Measurements from ENCODE around the gene SUB1. TPM values are rescaled to one million over a fixed set of nuclear protein-coding genes. Genes with fewer than 3 reads are reported as not detected.

SUB1 gene
- total RNA-seq, 2 donors from 2014 or later, result 230 to 288 TPM

DNA sequence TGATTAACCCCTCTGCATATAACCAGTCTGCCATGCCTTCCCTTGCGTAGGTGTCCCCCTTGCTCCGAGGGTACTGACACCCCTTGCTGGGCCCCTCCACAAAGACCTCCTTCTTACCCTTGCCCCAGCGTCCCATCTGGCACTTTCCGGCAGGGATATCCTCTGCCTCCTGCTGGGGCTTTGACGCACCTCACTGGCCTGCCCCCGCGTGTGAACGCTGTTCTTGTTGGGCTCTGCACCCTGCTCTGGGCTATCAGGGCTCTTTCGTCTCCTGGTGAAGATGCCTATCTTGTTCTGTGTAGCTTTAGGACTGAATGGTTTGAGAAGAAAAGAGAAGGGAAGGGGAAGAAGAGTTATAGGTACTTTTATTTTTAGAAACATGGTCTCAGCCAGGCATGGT, 53.0 kb downstream of the SUB1 start:
- no peaks in the 10 kb centered on the region for H3K9me3 ChIP-seq (ENCODE audit: control insufficient read depth, low read length)

DNA sequence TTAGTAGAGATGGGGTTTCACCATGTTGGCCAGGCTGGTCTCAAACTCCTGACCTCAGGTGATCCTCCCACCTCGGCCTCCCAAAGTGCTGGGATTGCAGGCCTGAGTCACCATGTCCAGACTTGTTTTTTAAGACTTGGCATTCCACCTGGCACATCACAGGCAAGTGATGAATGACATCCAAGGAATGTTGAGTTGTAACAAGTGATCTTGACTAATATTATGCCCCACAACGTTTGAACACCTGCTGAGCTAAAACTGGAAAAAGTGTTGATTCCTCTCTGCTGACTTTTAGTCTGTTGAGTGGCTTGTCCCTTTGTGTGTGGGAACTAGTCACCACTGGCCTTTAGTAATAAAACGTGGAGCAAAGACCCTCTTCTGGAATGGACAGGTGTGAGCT, 54.6 kb downstream of the SUB1 start:
- WGBS, 2 experiments (ENCODE audit: insufficient coverage in 1 of 2, insufficient read length in 1 of 2), result 84 to 93% methylated on average over 3 of the region's 3 CpGs
- Mint-ChIP-seq H3K9me3 (no peaks in the 10 kb centered on the region), H3K4me1 (no peaks in the 10 kb centered on the region), H3K27ac (no peak overlapping the region), H3K36me3 (ENCODE audit: low read depth) (no peaks in the 10 kb centered on the region), H3K4me3 (no peak overlapping the region), H3K27me3 (ENCODE audit: insufficient read depth) (no peaks in the 10 kb centered on the region)
- Histone ChIP-seq H3K27ac (ENCODE audit: low read depth, low read length) (no peak overlapping the region), H3K4me3 (ENCODE audit: low read length) (no peak overlapping the region), H3K9ac (ENCODE audit: extremely low read depth, low read length, poor library complexity, severe bottlenecking) (no peak overlapping the region), H3K36me3 (ENCODE audit: control insufficient read depth, insufficient read depth, low read length) (no peaks in the 10 kb centered on the region), H3K9me3 (ENCODE audit: control insufficient read depth, low read length) (no peaks in the 10 kb centered on the region), H3K4me1 (ENCODE audit: control insufficient read depth, insufficient read depth, low read length) (no peaks in the 10 kb centered on the region), H3K27me3 (ENCODE audit: control insufficient read depth, insufficient read depth, low read length, poor library complexity, severe bottlenecking) (no peaks in the 10 kb centered on the region)
- TF ChIP-seq, protein P1, sequence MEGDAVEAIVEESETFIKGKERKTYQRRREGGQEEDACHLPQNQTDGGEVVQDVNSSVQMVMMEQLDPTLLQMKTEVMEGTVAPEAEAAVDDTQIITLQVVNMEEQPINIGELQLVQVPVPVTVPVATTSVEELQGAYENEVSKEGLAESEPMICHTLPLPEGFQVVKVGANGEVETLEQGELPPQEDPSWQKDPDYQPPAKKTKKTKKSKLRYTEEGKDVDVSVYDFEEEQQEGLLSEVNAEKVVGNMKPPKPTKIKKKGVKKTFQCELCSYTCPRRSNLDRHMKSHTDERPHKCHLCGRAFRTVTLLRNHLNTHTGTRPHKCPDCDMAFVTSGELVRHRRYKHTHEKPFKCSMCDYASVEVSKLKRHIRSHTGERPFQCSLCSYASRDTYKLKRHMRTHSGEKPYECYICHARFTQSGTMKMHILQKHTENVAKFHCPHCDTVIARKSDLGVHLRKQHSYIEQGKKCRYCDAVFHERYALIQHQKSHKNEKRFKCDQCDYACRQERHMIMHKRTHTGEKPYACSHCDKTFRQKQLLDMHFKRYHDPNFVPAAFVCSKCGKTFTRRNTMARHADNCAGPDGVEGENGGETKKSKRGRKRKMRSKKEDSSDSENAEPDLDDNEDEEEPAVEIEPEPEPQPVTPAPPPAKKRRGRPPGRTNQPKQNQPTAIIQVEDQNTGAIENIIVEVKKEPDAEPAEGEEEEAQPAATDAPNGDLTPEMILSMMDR (conservative IDR thresholded peaks at IDR 0.05), result no peak
- no peak for DNase-seq

More for the DNA sequence above, 53.0 kb downstream of the SUB1 start:
- Mint-ChIP-seq H3K27me3 (ENCODE audit: insufficient read depth) (no peaks in the 10 kb centered on the region), H3K27ac (no peak overlapping the region), H3K4me1 (no peaks in the 10 kb centered on the region), H3K4me3 (no peak overlapping the region), H3K36me3 (ENCODE audit: low read depth) (no peaks in the 10 kb centered on the region), H3K9me3 (no peaks in the 10 kb centered on the region)
- no peak overlapping the region for H3K4me3 ChIP-seq (ENCODE audit: low read length)
- H3K27me3 ChIP-seq (ENCODE audit: control insufficient read depth, insufficient read depth, low read length, poor library complexity, severe bottlenecking), result no peaks in the 10 kb centered on the region
- no peak overlapping the region for H3K9ac ChIP-seq (ENCODE audit: extremely low read depth, low read length, poor library complexity, severe bottlenecking)
- TF ChIP-seq, protein P1 (conservative IDR thresholded peaks at IDR 0.05), result no peak
- no peaks in the 10 kb centered on the region for H3K36me3 ChIP-seq (ENCODE audit: control insufficient read depth, insufficient read depth, low read length)
- H3K4me1 ChIP-seq (ENCODE audit: control insufficient read depth, insufficient read depth, low read length), result no peaks in the 10 kb centered on the region
- H3K27ac ChIP-seq (ENCODE audit: low read depth, low read length), result no peak overlapping the region
- DNase-seq, result no peak
- 78 to 85% methylated on average over 2 to 9 of the region's 9 CpGs for WGBS, 2 experiments (ENCODE audit: insufficient coverage in 1 of 2, insufficient read length in 1 of 2)

DNA sequence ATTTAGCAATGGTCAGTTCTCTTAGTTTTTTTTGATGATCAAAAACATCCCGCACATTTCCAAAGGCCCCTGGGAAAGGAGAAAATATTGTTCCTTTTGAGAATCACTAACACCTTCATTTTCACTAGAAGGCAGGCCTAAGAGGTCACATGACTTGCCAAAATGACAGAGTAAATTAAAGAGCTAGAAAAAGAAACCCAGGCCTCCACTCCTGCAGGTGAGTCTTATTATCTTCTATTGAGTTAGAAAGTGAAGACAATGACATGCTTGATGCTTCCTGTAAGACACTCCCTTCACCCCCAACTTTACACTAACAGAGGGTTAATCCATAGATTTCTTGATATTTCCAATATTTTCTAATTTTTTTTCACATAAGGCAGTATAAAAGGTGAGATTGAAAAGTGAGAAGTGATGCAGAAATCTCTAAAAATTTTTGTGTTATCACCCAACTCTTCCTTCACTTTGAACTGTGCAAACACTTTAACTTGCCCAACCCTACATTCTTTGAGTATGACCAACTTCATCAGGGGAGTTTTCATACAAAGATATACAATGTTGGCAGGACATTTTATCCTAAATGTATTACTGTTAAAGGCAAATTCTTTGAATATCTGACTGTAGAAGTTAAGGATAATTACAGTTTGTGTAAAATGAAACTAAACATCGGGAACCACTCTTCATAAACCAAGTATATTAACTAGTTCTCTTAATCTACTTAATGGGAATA, 57.1 kb downstream of the SUB1 start:
- Histone ChIP-seq H3K27me3 (ENCODE audit: control insufficient read depth, insufficient read depth, low read length, poor library complexity, severe bottlenecking) (no peaks in the 10 kb centered on the region), H3K4me1 (ENCODE audit: control insufficient read depth, insufficient read depth, low read length) (no peaks in the 10 kb centered on the region), H3K36me3 (ENCODE audit: control insufficient read depth, insufficient read depth, low read length) (no peaks in the 10 kb centered on the region), H3K27ac (ENCODE audit: low read depth, low read length) (no peak overlapping the region), H3K4me3 (ENCODE audit: low read length) (no peak overlapping the region), H3K9ac (ENCODE audit: extremely low read depth, low read length, poor library complexity, severe bottlenecking) (no peak overlapping the region), H3K9me3 (ENCODE audit: control insufficient read depth, low read length) (no peaks in the 10 kb centered on the region)
- DNase-seq, result no peak
- 94% methylated on average over 2 of the region's 2 CpGs; no CpG with 5 or more reads in 1 of the 2 experiments for WGBS, 2 experiments (ENCODE audit: insufficient coverage in 1 of 2, insufficient read length in 1 of 2)
- Mint-ChIP-seq H3K27ac (no peak overlapping the region), H3K4me1 (no peaks in the 10 kb centered on the region), H3K9me3 (no peaks in the 10 kb centered on the region), H3K4me3 (no peak overlapping the region), H3K27me3 (ENCODE audit: insufficient read depth) (no peaks in the 10 kb centered on the region), H3K36me3 (ENCODE audit: low read depth) (no peaks in the 10 kb centered on the region)
- TF ChIP-seq, protein P1 (conservative IDR thresholded peaks at IDR 0.05), result no peak
